Measurements from ENCODE around the gene ANKS6.

DNA sequence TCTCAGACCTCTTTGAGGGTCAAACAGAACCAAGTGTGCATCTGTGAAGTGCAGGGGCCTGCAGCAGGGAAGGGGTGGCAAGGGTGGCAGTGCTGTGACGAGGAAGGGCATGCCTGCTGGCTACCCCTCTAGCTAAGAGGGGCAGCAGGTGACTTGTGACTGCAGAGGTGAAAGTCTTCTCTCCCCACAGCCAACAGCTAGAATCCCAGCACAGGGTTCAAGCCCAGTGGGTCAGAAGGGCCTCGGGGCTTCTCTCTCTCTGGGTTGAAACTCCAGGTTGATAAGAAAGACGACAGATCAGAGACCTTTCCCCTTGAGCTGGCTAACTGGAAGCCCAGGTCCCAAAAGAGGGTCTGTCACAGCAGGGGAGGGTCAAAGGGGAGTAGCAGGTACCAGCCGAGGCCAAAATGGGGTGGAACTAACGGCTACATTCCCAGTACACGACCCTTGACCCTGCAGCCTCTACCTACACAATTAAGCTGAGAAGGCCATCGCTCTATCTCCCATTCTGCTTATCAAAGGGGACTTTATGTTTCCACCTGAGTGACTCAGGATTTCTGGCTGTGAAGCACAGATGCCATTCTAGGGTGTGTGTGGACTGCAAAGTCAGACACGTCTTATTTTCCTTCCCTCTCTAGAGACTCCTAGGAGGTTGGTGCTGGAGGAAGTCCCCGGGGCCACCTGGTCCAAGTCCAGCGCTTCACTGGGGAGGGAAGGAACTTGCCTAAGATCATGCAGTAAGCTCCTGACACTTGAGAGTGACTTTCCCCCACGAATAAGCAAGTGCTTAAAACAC is 14.6 kb downstream of the ANKS6 start:
- TF ChIP-seq POLR2AphosphoS5 (IDR thresholded peaks at IDR 0.05) (no peak), POLR2A (IDR thresholded peaks at IDR 0.05; ENCODE audit: low read depth) (no peak)

Data from esophagus muscularis mucosa (tissue), 2 donors.